Smooth muscle cell of trachea (primary cell): ENCODE results near the gene LIMK2. TPM values are rescaled to one million over a fixed set of nuclear protein-coding genes. Genes with fewer than 3 reads are reported as not detected.

Experiments
- total RNA-seq: library from RNA; depleted of rRNA; stranded (reverse); fragments of >200 nt; gene quantifications from 2 replicates; pipeline ENCODE4 v1.2.1, GENCODE V29; 2014

Gene LIMK2
- total RNA-seq = 22.2 and 25.7 TPM in 2 replicates

DNA sequence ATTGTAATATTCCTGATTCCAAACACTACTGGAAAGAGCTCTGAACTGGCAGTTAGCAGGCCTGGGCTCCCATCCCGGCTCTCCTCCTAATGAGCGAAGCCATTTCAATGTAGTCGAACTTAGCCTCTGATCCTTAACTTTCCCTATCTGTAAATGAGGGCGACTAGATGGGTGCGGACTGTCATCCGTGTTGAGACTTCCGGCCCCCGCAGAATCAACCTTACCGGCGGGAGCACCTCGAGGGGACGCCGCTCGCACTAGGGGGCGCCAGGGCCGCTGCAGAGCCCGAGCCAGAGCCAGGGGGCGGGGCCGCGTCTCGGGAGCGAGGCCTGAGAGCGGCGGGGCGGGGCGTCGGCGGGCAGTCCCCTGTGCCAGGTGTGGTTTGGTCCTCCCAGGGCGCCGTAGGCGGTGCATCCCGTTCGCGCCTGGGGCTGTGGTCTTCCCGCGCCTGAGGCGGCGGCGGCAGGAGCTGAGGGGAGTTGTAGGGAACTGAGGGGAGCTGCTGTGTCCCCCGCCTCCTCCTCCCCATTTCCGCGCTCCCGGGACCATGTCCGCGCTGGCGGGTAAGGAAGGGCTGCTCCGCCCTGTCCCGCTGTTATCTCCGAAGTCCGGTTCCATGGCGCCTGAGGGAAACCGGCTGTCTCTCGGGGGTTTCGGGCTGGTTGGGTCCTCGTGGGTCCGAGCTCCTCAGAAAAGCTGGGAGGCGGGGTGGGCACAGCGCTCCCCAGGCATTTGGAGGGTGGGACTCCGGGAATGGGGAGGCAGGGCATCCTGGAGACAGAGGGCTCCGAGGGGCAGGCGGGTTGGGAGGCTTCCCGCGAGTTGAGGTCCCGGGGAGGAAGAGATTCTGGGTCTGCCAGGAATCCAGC is at the start of gene LIMK2:
Gene LIMK2, plus strand, starts transcription at position 437 of the 869 bp plus-strand sequence. Its CDS starts 111 bp downstream, at position 548.

DNA sequence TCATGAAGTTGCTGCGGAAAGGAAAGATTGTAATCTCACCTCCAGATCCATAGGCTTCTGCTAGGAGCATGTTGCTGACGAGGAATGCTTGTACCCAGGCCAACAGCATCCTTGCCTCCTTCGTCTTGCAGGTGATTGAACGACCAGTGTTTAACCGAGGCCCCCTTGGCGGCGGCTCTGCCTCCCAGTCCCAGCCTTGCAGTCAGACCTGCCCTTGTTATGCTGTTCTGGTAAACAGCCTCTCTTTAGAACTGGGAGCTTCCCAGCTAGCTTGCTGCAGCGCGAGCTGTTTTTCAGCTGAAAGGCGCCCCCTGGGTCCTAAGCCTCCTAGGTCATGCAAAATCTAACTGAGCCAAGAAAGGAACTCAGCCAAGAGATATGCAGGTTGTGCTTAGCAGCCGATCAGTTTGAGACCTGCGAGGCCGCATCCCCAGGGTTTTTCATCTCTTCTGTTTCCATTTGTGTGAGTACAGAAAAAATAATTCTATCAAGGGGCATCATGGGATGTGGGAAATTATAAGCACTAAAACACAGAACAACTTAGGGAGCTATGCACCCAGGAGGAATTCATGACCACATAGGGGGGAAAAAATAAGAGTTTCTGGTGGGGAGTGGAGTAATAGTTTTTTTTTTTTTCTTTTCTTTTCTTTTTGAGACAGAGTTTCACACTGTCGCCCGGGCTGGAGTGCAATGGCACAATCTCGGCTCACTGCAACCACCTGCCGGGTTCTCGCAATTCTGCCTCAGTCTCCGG is 80.3 kb downstream of the LIMK2 start, which contains the start of gene PIK3IP1:
Gene PIK3IP1, minus strand, starts transcription at position 253 of the 754 bp plus-strand sequence. Its CDS starts 144 bp downstream, at position 109.

Other genes with a start within 250 kb of the LIMK2 start
- gene MORC2, start 243.5 kb upstream of the LIMK2 start, total RNA-seq = 16.1 and 18.5 TPM in 2 replicates
- gene TUG1, start 243.0 kb upstream of the LIMK2 start, total RNA-seq = 46.0 and 53.4 TPM in 2 replicates
- gene SMTN, start 131.0 kb upstream of the LIMK2 start, total RNA-seq = 130 and 173 TPM in 2 replicates
- 82.5 and 153 TPM in 2 replicates for gene SELENOM, start 104.7 kb upstream of the LIMK2 start, total RNA-seq
- under 0.01 and 0.73 TPM in 2 replicates for gene INPP5J, start 89.3 kb upstream of the LIMK2 start, total RNA-seq
- 0.15 TPM in 1 of 2 replicates, not detected in the other for gene PLA2G3, start 71.8 kb upstream of the LIMK2 start, total RNA-seq
- 41.3 and 51.9 TPM in 2 replicates for gene RNF185, start 52.1 kb upstream of the LIMK2 start, total RNA-seq
- 37.1 and 55.1 TPM in 2 replicates for gene PIK3IP1, start 80.2 kb downstream of the LIMK2 start, total RNA-seq
- gene PATZ1, start 134.0 kb downstream of the LIMK2 start, total RNA-seq = 13.1 and 18.7 TPM in 2 replicates
- gene DRG1, start 187.3 kb downstream of the LIMK2 start, total RNA-seq = 84.8 and 89.2 TPM in 2 replicates